SU-DHL-6 (cell line): ENCODE measurements around the gene NTNG1.

Experiments
- H2AFZ ChIP-seq: fragments of 200-600 bp; sonication (generic); 2 replicates; pipeline ENCODE4 v1.6.1; 2014; ENCODE audit warnings: low read depth, mild to moderate bottlenecking, moderate library complexity, mixed read lengths, antibody characterized with exemption, low read length; ENCODE audit not compliant: severe bottlenecking
- H3F3A ChIP-seq: fragments of 200-600 bp; shearing (Covaris generic); 2 replicates; pipeline ENCODE4 v1.6.0; 2016; ENCODE audit warnings: antibody characterized with exemption, mild to moderate bottlenecking; ENCODE audit not compliant: insufficient read depth
- H3K27ac ChIP-seq: fragments of 200-600 bp; sonication (generic); 2 replicates; pipeline ENCODE4 v1.5.1; 2016; ENCODE audit warnings: low read depth, mild to moderate bottlenecking, low read length, moderate library complexity, mixed read lengths
- H3K27me3 ChIP-seq: fragments of 200-600 bp; sonication (generic), shearing (Covaris generic); 2 replicates; pipeline ENCODE4 v1.6.0; 2014; ENCODE audit warnings: mild to moderate bottlenecking, low read length
- H3K36me3 ChIP-seq: fragments of 200-600 bp; sonication (generic); 2 replicates; pipeline ENCODE4 v1.6.1; 2014; ENCODE audit warnings: mild to moderate bottlenecking, low read length, mixed read lengths
- H3K4me2 ChIP-seq: fragments of 300-600, 200-600 bp; shearing (Covaris generic), sonication (generic); 2 replicates; pipeline ENCODE4 v1.6.0; 2014; ENCODE audit warnings: low read length, low read depth, mild to moderate bottlenecking; ENCODE audit not compliant: poor library complexity, severe bottlenecking
- H3K4me3 ChIP-seq: fragments of 200-600 bp; sonication (generic); 2 replicates; pipeline ENCODE4 v1.5.1; 2014; ENCODE audit warnings: antibody characterized with exemption, low read length, mild to moderate bottlenecking, mixed read lengths; ENCODE audit not compliant: insufficient read depth, poor library complexity, severe bottlenecking
- H3K79me2 ChIP-seq: fragments of 200-600 bp; sonication (generic); 2 replicates; pipeline ENCODE4 v1.6.1; 2014; ENCODE audit warnings: mild to moderate bottlenecking, low read length, moderate library complexity; ENCODE audit not compliant: insufficient read depth
- H3K9ac ChIP-seq: fragments of 200-600 bp; sonication (generic); 2 replicates; pipeline ENCODE4 v1.7.0; 2014; ENCODE audit warnings: mild to moderate bottlenecking, low read length
- H3K9me2 ChIP-seq: fragments of 200-600 bp; sonication (generic); replicated peaks from 2 replicates; pipeline ENCODE4 v1.6.1; 2014; ENCODE audit warnings: low read length; ENCODE audit not compliant: insufficient read depth
- H3K9me3 ChIP-seq: fragments of 200-600 bp; sonication (generic); 2 replicates; pipeline ENCODE4 v1.6.1; 2014; ENCODE audit warnings: low read length, mixed read lengths; ENCODE audit not compliant: insufficient read depth
- H4K20me1 ChIP-seq: fragments of 200-600 bp; sonication (generic); 2 replicates; pipeline ENCODE4 v1.6.1; 2014; ENCODE audit warnings: low read depth, mild to moderate bottlenecking, antibody characterized with exemption, low read length, moderate library complexity, mixed read lengths
- EZH2phosphoT487 ChIP-seq: fragments of 200-600 bp; sonication (generic), shearing (Covaris generic); conservative IDR thresholded peaks from 2 replicates; pipeline ENCODE4 v1.6.1; 2018; ENCODE audit warnings: mild to moderate bottlenecking, antibody characterized with exemption, low read length, moderate library complexity, mixed read lengths
- TF ChIP-seq, protein P1 (sequence below): fragments of 200-600 bp; sonication (generic); IDR thresholded peaks from one replicate; pipeline ENCODE4 v1.5.1; 2017; ENCODE audit warnings: antibody characterized with exemption, mild to moderate bottlenecking, low read length, moderate library complexity; ENCODE audit not compliant: insufficient read depth, poor library complexity, severe bottlenecking

The NTNG1 gene

DNA sequence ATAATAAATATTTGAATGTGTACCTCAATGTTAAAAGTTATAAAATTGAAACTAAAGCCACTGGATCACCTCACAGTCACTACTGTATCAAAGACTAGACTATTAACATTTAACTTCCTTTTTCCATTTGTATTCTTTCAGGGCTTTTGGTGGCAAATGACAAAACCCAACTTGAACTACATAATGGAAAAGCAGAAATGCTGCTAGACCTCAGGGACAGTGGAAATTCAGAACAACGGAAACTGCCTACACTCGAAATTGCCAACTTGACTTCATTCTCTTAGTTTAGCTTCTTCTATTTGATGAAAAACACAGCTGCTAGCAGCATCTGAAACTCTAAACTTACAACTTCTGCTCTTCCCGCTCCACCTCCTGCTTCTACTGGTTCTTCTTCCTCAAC lies 34.9 kb upstream of the NTNG1 start:
- H3K79me2 ChIP-seq, result no peaks in the 10 kb centered on the region
- no peaks in the 10 kb centered on the region for H3K9me3 ChIP-seq
- H3K9ac ChIP-seq, result no peak overlapping the region
- H3K4me2 ChIP-seq, result no peak overlapping the region
- H3K4me3 ChIP-seq, result no peak overlapping the region
- TF ChIP-seq, protein P1, sequence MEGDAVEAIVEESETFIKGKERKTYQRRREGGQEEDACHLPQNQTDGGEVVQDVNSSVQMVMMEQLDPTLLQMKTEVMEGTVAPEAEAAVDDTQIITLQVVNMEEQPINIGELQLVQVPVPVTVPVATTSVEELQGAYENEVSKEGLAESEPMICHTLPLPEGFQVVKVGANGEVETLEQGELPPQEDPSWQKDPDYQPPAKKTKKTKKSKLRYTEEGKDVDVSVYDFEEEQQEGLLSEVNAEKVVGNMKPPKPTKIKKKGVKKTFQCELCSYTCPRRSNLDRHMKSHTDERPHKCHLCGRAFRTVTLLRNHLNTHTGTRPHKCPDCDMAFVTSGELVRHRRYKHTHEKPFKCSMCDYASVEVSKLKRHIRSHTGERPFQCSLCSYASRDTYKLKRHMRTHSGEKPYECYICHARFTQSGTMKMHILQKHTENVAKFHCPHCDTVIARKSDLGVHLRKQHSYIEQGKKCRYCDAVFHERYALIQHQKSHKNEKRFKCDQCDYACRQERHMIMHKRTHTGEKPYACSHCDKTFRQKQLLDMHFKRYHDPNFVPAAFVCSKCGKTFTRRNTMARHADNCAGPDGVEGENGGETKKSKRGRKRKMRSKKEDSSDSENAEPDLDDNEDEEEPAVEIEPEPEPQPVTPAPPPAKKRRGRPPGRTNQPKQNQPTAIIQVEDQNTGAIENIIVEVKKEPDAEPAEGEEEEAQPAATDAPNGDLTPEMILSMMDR, result no peak
- TF ChIP-seq EZH2phosphoT487, result no peak
- no peaks in the 10 kb centered on the region for H3K27me3 ChIP-seq
- H4K20me1 ChIP-seq, result no peaks in the 10 kb centered on the region
- no peak overlapping the region for H3K27ac ChIP-seq
- no peaks in the 10 kb centered on the region for H3K9me2 ChIP-seq
- no peaks in the 10 kb centered on the region for H3F3A ChIP-seq
- no peak overlapping the region for H2AFZ ChIP-seq
- no peaks in the 10 kb centered on the region for H3K36me3 ChIP-seq

DNA sequence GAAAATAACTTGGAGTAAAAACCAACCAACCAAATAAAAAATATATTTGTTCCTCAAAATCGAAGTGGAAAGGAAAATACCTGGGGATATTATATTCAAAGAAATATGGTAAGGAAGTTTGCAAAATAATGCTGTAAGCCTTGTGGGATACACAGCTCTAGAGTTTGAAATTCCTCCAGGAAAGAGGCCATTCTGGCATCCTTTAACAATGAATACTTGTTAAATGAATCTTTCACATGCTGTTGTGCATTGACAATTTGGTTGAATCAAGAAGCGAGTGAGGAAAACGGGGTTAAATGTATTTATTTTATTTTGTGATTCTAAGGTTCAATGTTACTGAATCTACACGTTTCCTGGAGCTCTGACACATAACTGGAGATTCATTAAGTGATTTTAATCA lies 30.5 kb upstream of the NTNG1 start:
- Histone ChIP-seq H3K9me2 (no peaks in the 10 kb centered on the region), H2AFZ (no peak overlapping the region), H3K4me3 (no peak overlapping the region), H3K27ac (no peak overlapping the region), H4K20me1 (no peaks in the 10 kb centered on the region), H3K9ac (no peak overlapping the region), H3K9me3 (no peaks in the 10 kb centered on the region), H3K36me3 (no peaks in the 10 kb centered on the region), H3K79me2 (no peaks in the 10 kb centered on the region), H3F3A (no peaks in the 10 kb centered on the region), H3K27me3 (no peaks in the 10 kb centered on the region), H3K4me2 (no peak overlapping the region)
- TF ChIP-seq, protein P1, result no peak
- TF ChIP-seq EZH2phosphoT487, result no peak

DNA sequence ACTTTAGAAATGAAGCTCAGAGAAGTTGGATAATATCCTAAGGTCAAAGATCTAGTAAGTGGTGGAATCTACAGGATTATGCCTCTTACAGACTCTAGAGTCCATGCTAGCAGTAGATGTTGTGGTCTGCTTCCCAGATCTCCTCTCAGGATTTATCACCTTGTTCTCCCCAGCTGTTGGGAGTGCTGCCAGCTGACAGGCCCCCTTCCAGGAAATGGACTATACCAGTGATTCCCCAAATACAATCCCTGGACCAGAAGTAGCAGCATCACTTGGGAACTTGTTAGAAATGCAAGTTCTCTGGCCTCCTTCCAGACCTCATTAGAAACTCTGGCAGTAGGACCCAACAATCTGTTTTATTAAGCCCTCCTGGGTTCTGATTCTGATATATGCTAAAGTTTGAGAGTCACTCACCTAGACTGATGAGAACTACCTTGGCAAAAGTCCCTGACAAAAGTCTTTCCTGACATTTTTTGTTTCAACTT lies 24.5 kb upstream of the NTNG1 start:
- no peak for TF ChIP-seq EZH2phosphoT487
- TF ChIP-seq, protein P1, result no peak

More for the DNA sequence above, 24.5 kb upstream of the NTNG1 start:
- no peaks in the 10 kb centered on the region for H3K9me3 ChIP-seq
- no peak overlapping the region for H2AFZ ChIP-seq
- no peaks in the 10 kb centered on the region for H3K9me2 ChIP-seq
- H3K4me2 ChIP-seq, result no peak overlapping the region
- no peaks in the 10 kb centered on the region for H3K36me3 ChIP-seq
- H3K27me3 ChIP-seq, result no peaks in the 10 kb centered on the region
- no peak overlapping the region for H3K9ac ChIP-seq
- no peak overlapping the region for H3K4me3 ChIP-seq
- H3K79me2 ChIP-seq, result no peaks in the 10 kb centered on the region
- no peak overlapping the region for H3K27ac ChIP-seq
- H4K20me1 ChIP-seq, result no peaks in the 10 kb centered on the region
- H3F3A ChIP-seq, result no peaks in the 10 kb centered on the region
